Measurements from ENCODE around the gene CEACAM21. TPM values are rescaled to one million over a fixed set of nuclear protein-coding genes. Genes with fewer than 3 reads are reported as not detected.

CEACAM21 gene
- total RNA-seq, 6 experiments from 2014 or later, result not detected

GRCh38 chr19:41607668-41608067 is 31.7 kb downstream of the CEACAM21 start:
- Mint-ChIP-seq H3K27ac (no peak overlapping the region), H3K9me3 (no peaks in the 10 kb centered on the region), H3K4me1 (ENCODE audit: low read depth) (no peaks in the 10 kb centered on the region), H3K27me3 (ENCODE audit: insufficient read depth) (peaks cover 21% of the 10 kb centered on the region), H3K36me3 (ENCODE audit: low read depth) (no peaks in the 10 kb centered on the region), H3K4me3 (no peak overlapping the region)
- TF ChIP-seq CTCF (IDR thresholded peaks at IDR 0.05), result no peak
- DNase-seq, result no peak

- DNase-seq, result no peak
- TF ChIP-seq CTCF (IDR thresholded peaks at IDR 0.05), result no peak
- Mint-ChIP-seq H3K9me3 (no peaks in the 10 kb centered on the region), H3K27ac (no peak overlapping the region), H3K4me3 (no peak overlapping the region), H3K36me3 (ENCODE audit: low read depth) (no peaks in the 10 kb centered on the region), H3K4me1 (ENCODE audit: low read depth) (no peaks in the 10 kb centered on the region), H3K27me3 (ENCODE audit: insufficient read depth) (peaks cover 7% of the 10 kb centered on the region)
Measured at GRCh38 chr19:41610789-41611188, 34.8 kb downstream of the CEACAM21 start.

GRCh38 chr19:41612483-41612882 is 36.5 kb downstream of the CEACAM21 start:
- TF ChIP-seq CTCF (IDR thresholded peaks at IDR 0.05), result no peak
- no peaks in the 10 kb centered on the region for H3K36me3 Mint-ChIP-seq (ENCODE audit: low read depth)
- no peak overlapping the region for H3K27ac Mint-ChIP-seq
- peaks cover 12% of the 10 kb centered on the region for H3K27me3 Mint-ChIP-seq (ENCODE audit: insufficient read depth)
- DNase-seq, result no peak
- H3K4me1 Mint-ChIP-seq (ENCODE audit: low read depth), result no peaks in the 10 kb centered on the region
- no peak overlapping the region for H3K4me3 Mint-ChIP-seq
- H3K9me3 Mint-ChIP-seq, result no peaks in the 10 kb centered on the region

- no peak for TF ChIP-seq CTCF (IDR thresholded peaks at IDR 0.05)
- DNase-seq, result no peak
- H3K9me3 Mint-ChIP-seq, result no peaks in the 10 kb centered on the region
- H3K4me3 Mint-ChIP-seq, result no peak overlapping the region
- no peaks in the 10 kb centered on the region for H3K4me1 Mint-ChIP-seq (ENCODE audit: low read depth)
- H3K27ac Mint-ChIP-seq, result no peak overlapping the region
- no peaks in the 10 kb centered on the region for H3K36me3 Mint-ChIP-seq (ENCODE audit: low read depth)
- peaks cover 13% of the 10 kb centered on the region for H3K27me3 Mint-ChIP-seq (ENCODE audit: insufficient read depth)
Measured at GRCh38 chr19:41615207-41615606, 39.2 kb downstream of the CEACAM21 start.

- TF ChIP-seq CTCF (IDR thresholded peaks at IDR 0.05), result no peak
- Mint-ChIP-seq H3K4me3 (no peak overlapping the region), H3K36me3 (ENCODE audit: low read depth) (no peaks in the 10 kb centered on the region), H3K9me3 (no peaks in the 10 kb centered on the region), H3K27ac (no peak overlapping the region), H3K27me3 (ENCODE audit: insufficient read depth) (peaks cover 9% of the 10 kb centered on the region), H3K4me1 (ENCODE audit: low read depth) (no peaks in the 10 kb centered on the region)
- no peak for DNase-seq
Measured at GRCh38 chr19:41616792-41617621, 41.0 kb downstream of the CEACAM21 start.
